A673 (cell line): ENCODE measurements around the gene NEU3. TPM values are rescaled to one million over a fixed set of nuclear protein-coding genes. Genes with fewer than 3 reads are reported as not detected.

Experiments used
- BruUV-seq: library from RNA; stranded (reverse); fragments of 400-500 nt; replicated peaks from 2 replicates; lab custom pipeline; 2021; lab: Mats Ljungman, UMichigan
- CTCF ChIA-PET: fragments of 300-600 bp; sonication (Branson Sonifier 250); formaldehyde crosslinking; loops from one replicate; lab custom pipeline; 2022; ENCODE audit warnings: antibody characterized with exemption; lab: Charles Lee
- POLR2A ChIA-PET: fragments of 300-600 bp; sonication (Branson Sonifier 250); formaldehyde crosslinking; loops from one replicate; lab custom pipeline; 2022; ENCODE audit warnings: antibody characterized with exemption; ENCODE audit not compliant: low non-redundant PET; lab: Charles Lee
- DNase-seq: peaks from one replicate; pipeline ENCODE4 v3.0.0-alpha.2; 2015; ENCODE audit warnings: low spot score
- H3K27ac ChIP-seq: fragments of 200-600 bp; sonication (generic); 2 replicates; pipeline ENCODE4 v1.5.1; 2016; ENCODE audit warnings: mixed run types, low read depth, mild to moderate bottlenecking, mixed read lengths, antibody characterized with exemption, low read length; ENCODE audit not compliant: poor library complexity, severe bottlenecking
- H3K27me3 ChIP-seq: fragments of 200-600 bp; sonication (generic); replicated peaks from 2 replicates; pipeline ENCODE4 v1.6.1; 2017; ENCODE audit warnings: mixed run types, low read depth, mild to moderate bottlenecking, mixed read lengths, antibody characterized with exemption, low read length; ENCODE audit not compliant: insufficient read depth, poor library complexity
- H3K36me3 ChIP-seq: fragments of 200-600 bp; sonication (generic); 2 replicates; pipeline ENCODE4 v1.6.1; 2016; ENCODE audit warnings: mixed run types, mild to moderate bottlenecking, mixed read lengths, antibody characterized with exemption, low read length; ENCODE audit not compliant: insufficient read depth, poor library complexity, severe bottlenecking
- H3K4me1 ChIP-seq: fragments of 200-600 bp; sonication (generic); 2 replicates; pipeline ENCODE4 v1.6.1; 2017; ENCODE audit warnings: mixed run types, mild to moderate bottlenecking, mixed read lengths, antibody characterized with exemption, low read length; ENCODE audit not compliant: insufficient read depth, poor library complexity, severe bottlenecking
- H3K4me3 ChIP-seq: fragments of 200-600 bp; sonication (generic); 2 replicates; pipeline ENCODE4 v1.5.1; 2016; ENCODE audit warnings: low read depth, mixed run types, mild to moderate bottlenecking, mixed read lengths, low read length; ENCODE audit not compliant: poor library complexity, severe bottlenecking
- H3K9me3 ChIP-seq: fragments of 200-600 bp; sonication (generic); 2 replicates; pipeline ENCODE4 v1.6.1; 2016; ENCODE audit warnings: mixed run types, low read depth, mild to moderate bottlenecking, mixed read lengths, antibody characterized with exemption, low read length; ENCODE audit not compliant: poor library complexity, severe bottlenecking
- EZH2 ChIP-seq: fragments of 200-600 bp; sonication (generic); IDR thresholded peaks from 2 replicates; pipeline ENCODE4 v1.6.1; 2017; ENCODE audit warnings: borderline replicate concordance, low read depth, mild to moderate bottlenecking, mixed read lengths, antibody characterized with exemption, low read length; ENCODE audit not compliant: poor library complexity, severe bottlenecking
- intact Hi-C: fragments of 100-400 bp; cut with micrococcal nuclease; formaldehyde crosslinking; loops from one replicate; pipeline ENCODE4 v1.10.0; 2022; ENCODE audit not compliant: unreplicated experiment
- total RNA-seq: library from RNA; stranded (reverse); gene quantifications from 2 replicates; pipeline ENCODE4 v1.2.3, GENCODE V29; 2021
- TF ChIP-seq, protein P1 (sequence below): fragments of 300-800, 200-600 bp; sonication (generic); conservative IDR thresholded peaks from 2 replicates; pipeline ENCODE4 v1.5.1; 2017; ENCODE audit warnings: low read depth, mild to moderate bottlenecking, antibody characterized with exemption, low read length, moderate library complexity, mixed read lengths

Gene NEU3
- total RNA-seq, 1 experiment from 2014 or later: 11.5 TPM

DNA sequence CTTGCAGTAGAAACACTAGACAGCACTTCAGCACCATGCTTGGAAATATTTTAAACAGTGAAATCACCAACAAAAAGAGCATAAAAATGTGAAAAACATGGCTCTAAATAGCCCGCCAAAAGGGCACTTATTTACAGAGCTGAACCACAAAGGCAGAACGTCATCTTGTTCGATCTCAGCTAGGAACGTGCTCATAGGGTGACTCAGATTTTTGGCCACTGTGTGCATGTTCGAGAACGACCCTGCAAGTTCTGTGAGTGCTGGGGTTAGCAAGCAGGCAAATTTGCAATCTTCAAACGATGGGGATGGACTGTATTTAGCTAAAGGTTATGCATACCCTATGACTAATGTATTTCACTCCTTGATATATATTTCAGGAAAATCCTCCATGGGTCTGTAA is 77.3 kb downstream of the NEU3 start:
- peaks cover 14% of the 10 kb centered on the region for H3K27me3 ChIP-seq
- H3K4me3 ChIP-seq: no peak overlapping the region
- H3K9me3 ChIP-seq: no peaks in the 10 kb centered on the region
- no peaks in the 10 kb centered on the region for H3K4me1 ChIP-seq
- intact Hi-C loops: no loop called here
- ChIA-PET CTCF (interaction anchor here (0.6 kb wide), 1 partner anchor 335 kb away, joined by 4 read pairs; no protein-coding TSS in a partner anchor), POLR2A (no interaction called here)
- no peak overlapping the region for H3K27ac ChIP-seq
- TF ChIP-seq EZH2: no peak
- TF ChIP-seq, protein P1, sequence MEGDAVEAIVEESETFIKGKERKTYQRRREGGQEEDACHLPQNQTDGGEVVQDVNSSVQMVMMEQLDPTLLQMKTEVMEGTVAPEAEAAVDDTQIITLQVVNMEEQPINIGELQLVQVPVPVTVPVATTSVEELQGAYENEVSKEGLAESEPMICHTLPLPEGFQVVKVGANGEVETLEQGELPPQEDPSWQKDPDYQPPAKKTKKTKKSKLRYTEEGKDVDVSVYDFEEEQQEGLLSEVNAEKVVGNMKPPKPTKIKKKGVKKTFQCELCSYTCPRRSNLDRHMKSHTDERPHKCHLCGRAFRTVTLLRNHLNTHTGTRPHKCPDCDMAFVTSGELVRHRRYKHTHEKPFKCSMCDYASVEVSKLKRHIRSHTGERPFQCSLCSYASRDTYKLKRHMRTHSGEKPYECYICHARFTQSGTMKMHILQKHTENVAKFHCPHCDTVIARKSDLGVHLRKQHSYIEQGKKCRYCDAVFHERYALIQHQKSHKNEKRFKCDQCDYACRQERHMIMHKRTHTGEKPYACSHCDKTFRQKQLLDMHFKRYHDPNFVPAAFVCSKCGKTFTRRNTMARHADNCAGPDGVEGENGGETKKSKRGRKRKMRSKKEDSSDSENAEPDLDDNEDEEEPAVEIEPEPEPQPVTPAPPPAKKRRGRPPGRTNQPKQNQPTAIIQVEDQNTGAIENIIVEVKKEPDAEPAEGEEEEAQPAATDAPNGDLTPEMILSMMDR: no peak
- no TSS peak for BruUV-seq
- no peaks in the 10 kb centered on the region for H3K36me3 ChIP-seq
- DNase-seq: no peak

Other genes starting within 250 kb of the NEU3 start
- gene RNF169, start 240.1 kb upstream of the NEU3 start, total RNA-seq: 19.7 and 20.6 TPM in 2 replicates
- 7.3 and 10.0 TPM in 2 replicates for gene XRRA1, start 39.8 kb upstream of the NEU3 start, total RNA-seq
- gene SPCS2, start 39.7 kb upstream of the NEU3 start, total RNA-seq: 207 and 241 TPM in 2 replicates
- gene OR2AT4, start 107.9 kb downstream of the NEU3 start, total RNA-seq: not detected in 2 replicates
- gene SLCO2B1, start 162.2 kb downstream of the NEU3 start, total RNA-seq: 1.0 and 1.1 TPM in 2 replicates